ENCODE results near the gene ID2.

Gene ID2

GRCh38 chr2:8680822-8681760, 765 bp upstream of the ID2 start (continued):
- TF ChIP-seq KLF8 (tag by site-specific recombination; IDR thresholded peaks at IDR 0.05) (peak; percentile 47; the same call in 1 of the 2 replicates), ZNF10 (tag by site-specific recombination; IDR thresholded peaks at IDR 0.05) (peak; percentile 37; the same call in 1 of the 2 replicates), HIC1 (tag by site-specific recombination; IDR thresholded peaks at IDR 0.05) (peak; percentile 55; the same call in 1 of the 2 replicates), TSHZ1 (tag by site-specific recombination; IDR thresholded peaks at IDR 0.05; ENCODE audit: borderline replicate concordance) (peak; percentile 20; the same call in 1 of the 2 replicates), ZNF2 (tag by site-specific recombination; IDR thresholded peaks at IDR 0.05) (peak; percentile 69; the same call in 1 of the 2 replicates), TRIM28 (IDR thresholded peaks at IDR 0.05; ENCODE audit: borderline replicate concordance, low read length) (peak; percentile 87), KLF17 (tag by site-specific recombination; IDR thresholded peaks at IDR 0.05) (peak; percentile 73; the same call in 1 of the 2 replicates), FEZF1 (tag by site-specific recombination; IDR thresholded peaks at IDR 0.05) (peak; percentile 67), ZNF645 (tag by site-specific recombination; IDR thresholded peaks at IDR 0.05) (no peak), ZNF18 (tag by site-specific recombination; IDR thresholded peaks at IDR 0.05) (no peak), KLF1 (tag by site-specific recombination; IDR thresholded peaks at IDR 0.05) (peak; percentile 43), ZBTB8A (tag by site-specific recombination; IDR thresholded peaks at IDR 0.05) (peak; percentile 61), YY2 (tag by site-specific recombination; IDR thresholded peaks at IDR 0.05) (no peak), ZNF843 (tag by site-specific recombination; IDR thresholded peaks at IDR 0.05) (peak; percentile 77), SP7 (tag by site-specific recombination; IDR thresholded peaks at IDR 0.05) (peak; percentile 95)
